HL-60 (cell line): ENCODE measurements around the gene PPP1R12B.
A peak's percentile ranks its signal among the peaks of the same experiment; 100 is the strongest.
"Not testable (repeated sequence)": the region's sequence is repeated elsewhere in the genome, so short reads cannot be mapped to it uniquely, and the experiment has no call there.

ENCODE experiments used
- DNase-seq, 2 experiments: peaks; one replicate each; pipeline ENCODE4 v3.0.0-alpha.2; 2010 to 2020; ENCODE audit warnings: low read depth in 1 of 2, low spot score in 1 of 2
- H3K27ac ChIP-seq: fragments of 250-450 bp; sonication (Bioruptor Pico); replicated peaks from 2 replicates; pipeline ENCODE4 v1.5.1; 2020; ENCODE audit warnings: mild to moderate bottlenecking, moderate library complexity
- H3K27me3 ChIP-seq: fragments of 250-450 bp; sonication (Bioruptor Pico); 2 replicates; pipeline ENCODE4 v1.5.1; 2021; ENCODE audit warnings: mild to moderate bottlenecking, moderate library complexity; ENCODE audit not compliant: insufficient read depth, poor library complexity, severe bottlenecking
- H3K4me3 ChIP-seq: replicated peaks from 2 replicates; pipeline ENCODE4 v1.5.1; 2011; ENCODE audit warnings: mild to moderate bottlenecking, control low read depth, low read length; ENCODE audit not compliant: insufficient read depth
- GABPA ChIP-seq: IDR thresholded peaks from 2 replicates; pipeline ENCODE4 v1.6.1; 2012; ENCODE audit warnings: low read depth
- POLR2AphosphoS5 ChIP-seq: IDR thresholded peaks from 2 replicates; pipeline ENCODE4 v1.6.1; 2012; ENCODE audit warnings: low read depth
- SPI1 ChIP-seq: IDR thresholded peaks from 2 replicates; pipeline ENCODE4 v1.6.1; 2012; ENCODE audit warnings: low read depth, mild to moderate bottlenecking, borderline replicate concordance
- TF ChIP-seq, protein P1 (sequence below): IDR thresholded peaks from one replicate; pipeline ENCODE4 v1.5.1; 2011; ENCODE audit warnings: low read length, control low read depth, inconsistent platforms; ENCODE audit not compliant: insufficient read depth
- TF ChIP-seq, protein P2 (sequence below): IDR thresholded peaks from 2 replicates; pipeline ENCODE4 v1.6.1; 2012; ENCODE audit warnings: low read depth; ENCODE audit not compliant: insufficient replicate concordance

The PPP1R12B gene

DNA sequence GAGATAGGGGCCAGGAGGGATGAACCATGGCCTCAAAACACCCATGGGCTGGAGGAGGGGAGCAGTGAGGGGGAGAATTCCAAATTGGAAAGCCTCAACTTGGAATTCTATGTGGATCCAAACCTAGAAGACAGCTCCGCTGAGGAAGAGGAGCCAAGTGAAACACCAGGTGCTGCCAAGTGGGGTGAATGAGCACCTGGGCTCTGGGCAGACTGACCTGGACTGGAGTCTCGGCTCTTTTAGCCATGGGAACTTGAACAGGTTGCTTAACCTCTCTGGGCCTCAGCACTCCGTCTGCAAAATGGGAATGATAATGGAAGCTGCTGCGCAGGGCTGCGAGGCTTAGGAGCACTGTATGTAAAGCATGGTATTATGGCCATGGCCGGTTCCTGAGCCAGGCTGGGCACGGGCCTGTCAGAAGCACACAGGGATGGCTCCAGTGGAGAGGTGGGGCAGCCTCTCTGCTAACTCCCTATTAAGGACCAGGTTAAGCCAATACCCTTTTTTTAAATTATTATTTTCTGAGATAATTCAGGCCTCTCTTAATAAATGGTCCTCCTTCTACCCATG lies 280.2 kb downstream of the PPP1R12B start:
- no peak for TF ChIP-seq GABPA
- no peak for TF ChIP-seq SPI1
- TF ChIP-seq, protein P1, sequence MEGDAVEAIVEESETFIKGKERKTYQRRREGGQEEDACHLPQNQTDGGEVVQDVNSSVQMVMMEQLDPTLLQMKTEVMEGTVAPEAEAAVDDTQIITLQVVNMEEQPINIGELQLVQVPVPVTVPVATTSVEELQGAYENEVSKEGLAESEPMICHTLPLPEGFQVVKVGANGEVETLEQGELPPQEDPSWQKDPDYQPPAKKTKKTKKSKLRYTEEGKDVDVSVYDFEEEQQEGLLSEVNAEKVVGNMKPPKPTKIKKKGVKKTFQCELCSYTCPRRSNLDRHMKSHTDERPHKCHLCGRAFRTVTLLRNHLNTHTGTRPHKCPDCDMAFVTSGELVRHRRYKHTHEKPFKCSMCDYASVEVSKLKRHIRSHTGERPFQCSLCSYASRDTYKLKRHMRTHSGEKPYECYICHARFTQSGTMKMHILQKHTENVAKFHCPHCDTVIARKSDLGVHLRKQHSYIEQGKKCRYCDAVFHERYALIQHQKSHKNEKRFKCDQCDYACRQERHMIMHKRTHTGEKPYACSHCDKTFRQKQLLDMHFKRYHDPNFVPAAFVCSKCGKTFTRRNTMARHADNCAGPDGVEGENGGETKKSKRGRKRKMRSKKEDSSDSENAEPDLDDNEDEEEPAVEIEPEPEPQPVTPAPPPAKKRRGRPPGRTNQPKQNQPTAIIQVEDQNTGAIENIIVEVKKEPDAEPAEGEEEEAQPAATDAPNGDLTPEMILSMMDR = no peak
- no peak for TF ChIP-seq POLR2AphosphoS5
- TF ChIP-seq, protein P2, sequence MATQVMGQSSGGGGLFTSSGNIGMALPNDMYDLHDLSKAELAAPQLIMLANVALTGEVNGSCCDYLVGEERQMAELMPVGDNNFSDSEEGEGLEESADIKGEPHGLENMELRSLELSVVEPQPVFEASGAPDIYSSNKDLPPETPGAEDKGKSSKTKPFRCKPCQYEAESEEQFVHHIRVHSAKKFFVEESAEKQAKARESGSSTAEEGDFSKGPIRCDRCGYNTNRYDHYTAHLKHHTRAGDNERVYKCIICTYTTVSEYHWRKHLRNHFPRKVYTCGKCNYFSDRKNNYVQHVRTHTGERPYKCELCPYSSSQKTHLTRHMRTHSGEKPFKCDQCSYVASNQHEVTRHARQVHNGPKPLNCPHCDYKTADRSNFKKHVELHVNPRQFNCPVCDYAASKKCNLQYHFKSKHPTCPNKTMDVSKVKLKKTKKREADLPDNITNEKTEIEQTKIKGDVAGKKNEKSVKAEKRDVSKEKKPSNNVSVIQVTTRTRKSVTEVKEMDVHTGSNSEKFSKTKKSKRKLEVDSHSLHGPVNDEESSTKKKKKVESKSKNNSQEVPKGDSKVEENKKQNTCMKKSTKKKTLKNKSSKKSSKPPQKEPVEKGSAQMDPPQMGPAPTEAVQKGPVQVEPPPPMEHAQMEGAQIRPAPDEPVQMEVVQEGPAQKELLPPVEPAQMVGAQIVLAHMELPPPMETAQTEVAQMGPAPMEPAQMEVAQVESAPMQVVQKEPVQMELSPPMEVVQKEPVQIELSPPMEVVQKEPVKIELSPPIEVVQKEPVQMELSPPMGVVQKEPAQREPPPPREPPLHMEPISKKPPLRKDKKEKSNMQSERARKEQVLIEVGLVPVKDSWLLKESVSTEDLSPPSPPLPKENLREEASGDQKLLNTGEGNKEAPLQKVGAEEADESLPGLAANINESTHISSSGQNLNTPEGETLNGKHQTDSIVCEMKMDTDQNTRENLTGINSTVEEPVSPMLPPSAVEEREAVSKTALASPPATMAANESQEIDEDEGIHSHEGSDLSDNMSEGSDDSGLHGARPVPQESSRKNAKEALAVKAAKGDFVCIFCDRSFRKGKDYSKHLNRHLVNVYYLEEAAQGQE = no peak
- Histone ChIP-seq H3K27me3 (peaks cover 19% of the 10 kb centered on the region), H3K27ac (no peak overlapping the region), H3K4me3 (no peak overlapping the region)
- no peak for DNase-seq

DNA sequence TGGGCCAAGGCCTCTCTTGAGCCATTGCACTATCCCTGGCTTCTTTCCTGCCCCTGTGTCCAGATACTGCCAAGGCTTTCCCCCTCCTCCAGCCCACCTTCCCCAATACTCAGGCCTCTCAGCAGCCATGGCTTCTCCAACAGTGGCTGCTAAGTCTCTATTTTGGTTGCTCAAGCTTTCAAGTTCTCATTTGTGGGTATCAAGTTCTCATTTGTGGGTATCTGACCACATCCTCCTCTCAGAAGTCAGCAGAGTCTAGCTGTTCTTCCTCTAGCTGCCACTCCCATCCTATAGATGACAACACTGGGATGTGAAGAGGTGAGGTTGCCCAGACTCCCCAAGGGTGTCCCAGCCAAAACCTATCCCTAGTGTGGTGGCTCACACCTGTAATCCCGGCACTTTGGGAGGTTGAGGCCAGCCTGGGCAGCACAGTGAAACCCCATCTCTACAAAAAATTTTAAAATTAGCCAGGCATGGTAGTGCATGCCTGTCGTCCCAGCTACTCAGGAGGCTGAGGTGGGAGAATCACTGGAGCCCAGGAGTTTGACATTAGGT lies 280.8 kb downstream of the PPP1R12B start:
- DNase-seq = peak in 1 of 2 experiments; percentile 72
- peak; percentile 51 for TF ChIP-seq POLR2AphosphoS5
- not testable (repeated sequence) for H3K4me3 ChIP-seq, H3K27ac ChIP-seq
- H3K27me3 ChIP-seq = peaks cover 19% of the 10 kb centered on the region

DNA sequence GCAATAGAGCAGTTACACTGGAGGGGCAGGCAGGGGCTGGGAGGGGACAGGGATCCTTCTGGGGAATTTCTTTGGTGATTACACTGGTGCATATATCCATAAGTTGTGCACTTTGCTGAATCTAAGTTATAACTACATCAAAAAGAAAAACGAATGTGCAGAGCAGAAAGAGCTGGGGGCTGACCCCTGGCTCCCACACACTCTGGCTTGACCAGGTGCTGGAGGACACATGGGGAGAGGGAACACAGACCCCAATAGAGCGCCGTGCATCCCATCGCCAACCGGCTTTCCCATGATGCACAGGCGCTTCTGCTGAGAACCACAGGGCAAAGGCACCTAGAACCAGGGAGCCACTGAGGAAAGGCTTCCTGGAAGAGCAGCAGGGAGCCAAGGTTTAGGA lies 281.6 kb downstream of the PPP1R12B start:
- H3K4me3 ChIP-seq = not testable (repeated sequence)

DNA sequence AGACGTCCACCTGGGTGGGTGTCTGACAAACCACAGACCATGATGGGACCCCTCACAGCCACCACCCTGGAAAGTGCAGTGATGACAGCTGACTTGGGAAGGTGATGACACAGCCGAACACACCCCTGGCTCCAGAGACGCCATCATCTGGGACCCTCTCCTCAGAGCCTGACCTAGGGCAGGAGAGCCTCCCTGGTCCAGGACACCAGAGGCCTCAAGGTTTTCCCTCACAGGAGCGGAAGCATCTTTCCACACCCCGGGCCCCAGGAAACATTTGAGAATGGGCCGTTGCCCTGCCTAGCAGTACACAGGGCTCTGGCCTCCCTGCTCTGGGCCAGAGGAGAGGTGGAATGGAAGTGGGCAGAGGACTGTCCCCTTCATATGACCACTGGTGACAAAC lies 282.0 kb downstream of the PPP1R12B start:
- H3K4me3 ChIP-seq = no peak overlapping the region
- TF ChIP-seq POLR2AphosphoS5 (no peak), GABPA (no peak), SPI1 (no peak)
- TF ChIP-seq, protein P1 = no peak
- TF ChIP-seq, protein P2 = no peak
- H3K27ac ChIP-seq = no peak overlapping the region
- H3K27me3 ChIP-seq = peaks cover 20% of the 10 kb centered on the region
- no peak for DNase-seq

More for the DNA sequence above, 281.6 kb downstream of the PPP1R12B start:
- H3K27ac ChIP-seq, DNase-seq: not testable (repeated sequence)
- H3K27me3 ChIP-seq = peaks cover 20% of the 10 kb centered on the region
